SK-N-SH treated with all-trans-retinoic acid at 6 μM for 48 hours (cell line): ENCODE measurements around the gene GJD2.

Experiments used
- ARNTL ChIP-seq: fragments of 450-650 bp; formaldehyde crosslinking; IDR thresholded peaks from 2 replicates; pipeline ENCODE4 v1.5.0; 2020; ENCODE audit warnings: low read depth, mild to moderate bottlenecking, moderate library complexity, borderline replicate concordance
- CREB5 ChIP-seq: fragments of 250-450 bp; sonication (Bioruptor Pico); IDR thresholded peaks from 2 replicates; pipeline ENCODE4 v1.5.1; 2020; ENCODE audit warnings: low read depth, mild to moderate bottlenecking, moderate library complexity
- CSDC2 ChIP-seq: fragments of 250-450 bp; sonication (Bioruptor Pico); IDR thresholded peaks from 2 replicates; pipeline ENCODE4 v1.5.0; 2020; ENCODE audit warnings: mild to moderate bottlenecking, moderate library complexity
- GLIS3 ChIP-seq: fragments of 250-450 bp; sonication (Bioruptor Pico); IDR thresholded peaks from 2 replicates; pipeline ENCODE4 v1.5.0; 2020; ENCODE audit warnings: mild to moderate bottlenecking, moderate library complexity
- ISL1 ChIP-seq: fragments of 250-450 bp; sonication (Bioruptor Pico); IDR thresholded peaks from 2 replicates; pipeline ENCODE4 v2.1.2; 2022; ENCODE audit warnings: mild to moderate bottlenecking, moderate library complexity
- PATZ1 ChIP-seq: fragments of 250-450 bp; sonication (Bioruptor Pico); IDR thresholded peaks from 2 replicates; pipeline ENCODE4 v1.8.0; 2020; ENCODE audit warnings: mild to moderate bottlenecking, moderate library complexity, borderline replicate concordance
- SNAI2 ChIP-seq: fragments of 250-450 bp; sonication (Bioruptor Pico); IDR thresholded peaks from 2 replicates; pipeline ENCODE4 v1.5.0; 2020; ENCODE audit warnings: mild to moderate bottlenecking, moderate library complexity
- TOX ChIP-seq: fragments of 250-450 bp; sonication (Bioruptor Pico); IDR thresholded peaks from 2 replicates; pipeline ENCODE4 v1.8.0; 2021; ENCODE audit warnings: mild to moderate bottlenecking, moderate library complexity, borderline replicate concordance
- ZC3H10 ChIP-seq: fragments of 250-450 bp; sonication (Bioruptor Pico); IDR thresholded peaks from 2 replicates; pipeline ENCODE4 v1.5.1; 2021; ENCODE audit warnings: mild to moderate bottlenecking, moderate library complexity
- ZFP3 ChIP-seq: fragments of 250-450 bp; sonication (Bioruptor Pico); IDR thresholded peaks from 2 replicates; pipeline ENCODE4 v1.5.0; 2020; ENCODE audit warnings: mild to moderate bottlenecking, moderate library complexity
- ZNF70 ChIP-seq: fragments of 450-650 bp; formaldehyde crosslinking; IDR thresholded peaks from 2 replicates; pipeline ENCODE4 v1.5.0; 2020; ENCODE audit warnings: mild to moderate bottlenecking, moderate library complexity

DNA sequence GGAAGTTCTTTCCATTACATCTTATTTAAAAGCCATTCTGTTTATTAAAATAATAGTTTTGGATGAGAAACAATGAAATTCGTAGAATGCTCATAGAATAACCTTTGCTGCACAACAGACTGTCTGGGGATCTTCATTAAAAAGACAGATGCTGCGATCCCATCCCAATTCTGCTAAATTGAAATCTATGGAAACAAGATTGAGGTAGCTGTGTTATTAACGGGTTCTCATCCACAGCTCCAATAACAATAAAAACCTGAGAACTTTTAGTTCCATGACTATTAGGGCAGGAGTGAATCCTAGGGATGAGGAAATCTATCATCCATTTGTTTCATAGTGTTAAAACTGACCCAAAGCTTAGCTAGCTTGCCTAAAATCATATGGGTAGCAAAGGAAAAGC lies 2.5 kb upstream of the GJD2 start:
- TF ChIP-seq PATZ1 (CRISPR knock-in tag) (no peak), ARNTL (CRISPR knock-in tag) (no peak), SNAI2 (no peak), CSDC2 (CRISPR knock-in tag) (no peak), ZFP3 (CRISPR knock-in tag) (no peak), TOX (CRISPR knock-in tag) (no peak), ZC3H10 (CRISPR knock-in tag) (no peak), CREB5 (no peak), GLIS3 (CRISPR knock-in tag) (no peak), ISL1 (no peak), ZNF70 (CRISPR knock-in tag) (no peak)
